HL-60/S4 (cell line): ENCODE data around the gene PPP1R10.
"Not testable (repeated sequence)": the region's sequence is repeated elsewhere in the genome, so short reads cannot be mapped to it uniquely, and the experiment has no call there.

Source experiments
- in situ Hi-C: fragments of 300-500 bp; cut with MboI; formaldehyde crosslinking; loops from 2 replicates; pipeline ENCODE4 v1.14.3; 2022; ENCODE audit warnings: low sequenced_read_pairs

PPP1R10 gene

GRCh38 chr6:30616811-30617564 is at the start of gene PPP1R10:
TSS of gene PPP1R10 (minus strand) at chr6:30617243. CDS start at chr6:30609944, 7,299 bp downstream.
- in situ Hi-C loops = no loop called here

- in situ Hi-C loops = not testable (repeated sequence)
Measured at GRCh38 chr6:30666300-30666699, 49.3 kb upstream of the PPP1R10 start.

GRCh38 chr6:30664994-30665767 is 48.1 kb upstream of the PPP1R10 start:
- in situ Hi-C loops = no loop called here

GRCh38 chr6:30657922-30658321 is 40.9 kb upstream of the PPP1R10 start:
- in situ Hi-C loops = not testable (repeated sequence)

- in situ Hi-C loops = no loop called here
Measured at GRCh38 chr6:30657454-30657853, 40.4 kb upstream of the PPP1R10 start.

- in situ Hi-C loops = no loop called here
Measured at GRCh38 chr6:30656513-30656912, 39.5 kb upstream of the PPP1R10 start.

- in situ Hi-C loops = no loop called here
Measured at GRCh38 chr6:30655743-30656094, 38.7 kb upstream of the PPP1R10 start.

GRCh38 chr6:30654798-30655742 is 38.0 kb upstream of the PPP1R10 start:
- in situ Hi-C loops = no loop called here

GRCh38 chr6:30651143-30651542 is 34.1 kb upstream of the PPP1R10 start:
- in situ Hi-C loops = no loop called here

GRCh38 chr6:30647242-30648116 is 30.4 kb upstream of the PPP1R10 start:
- in situ Hi-C loops = no loop called here

- in situ Hi-C loops = no loop called here
Measured at GRCh38 chr6:30646450-30647241, 29.6 kb upstream of the PPP1R10 start, which contains the start of gene C6orf136. TSS of gene C6orf136 (plus strand) at chr6:30647133. CDS start at chr6:30647232, 99 bp downstream.

GRCh38 chr6:30645989-30646388 is 28.9 kb upstream of the PPP1R10 start:
- in situ Hi-C loops = no loop called here

GRCh38 chr6:30644769-30645168 is 27.7 kb upstream of the PPP1R10 start:
- in situ Hi-C loops = no loop called here

- in situ Hi-C loops = no loop called here
Measured at GRCh38 chr6:30643656-30644055, 26.6 kb upstream of the PPP1R10 start.

- in situ Hi-C loops = no loop called here
Measured at GRCh38 chr6:30641048-30641447, 24.0 kb upstream of the PPP1R10 start.

GRCh38 chr6:30640481-30640880 is 23.4 kb upstream of the PPP1R10 start:
- in situ Hi-C loops = no loop called here

- in situ Hi-C loops = no loop called here
Measured at GRCh38 chr6:30635834-30636233, 18.8 kb upstream of the PPP1R10 start.

- in situ Hi-C loops = no loop called here
Measured at GRCh38 chr6:30626484-30627366, 9.7 kb upstream of the PPP1R10 start, which contains the start of gene ATAT1. TSS of gene ATAT1 (plus strand) at chr6:30626874.
